HEK293 (cell line): Measurements from ENCODE around the gene WSB2.

Experiments
- CTCF ChIA-PET: fragments of 350-600 bp; formaldehyde crosslinking; extraction: SDS; loops from one replicate; lab custom pipeline; 2021; ENCODE audit warnings: antibody characterized with exemption; lab: Yijun Ruan, JAX
- POLR2A ChIA-PET: fragments of 300-600 bp; formaldehyde crosslinking; extraction: SDS; loops from one replicate; lab custom pipeline; 2020; ENCODE audit warnings: antibody characterized with exemption, inconsistent platforms; lab: Yijun Ruan, JAX
- H3K27ac ChIP-seq: fragments of 200-500 bp; sonication (Bioruptor generic); 2 replicates; pipeline ENCODE4 v1.5.1; 2014; ENCODE audit warnings: low read depth, low read length, control low read depth, inconsistent platforms; ENCODE audit errors: extremely low read depth
- H3K36me3 ChIP-seq, 2 experiments: fragments of 200-500 bp in 1 of 2; sonication (Bioruptor generic) in 1 of 2; 1 replicate in 1 of 2; 2 replicates in 1 of 2; pipeline ENCODE4 v1.5.1; 2014 to 2017; ENCODE audit warnings: inconsistent platforms in 2 of 2, low read length in 2 of 2; ENCODE audit not compliant: control insufficient read depth in 2 of 2, insufficient read depth in 1 of 2
- H3K4me1 ChIP-seq: fragments of 200-500 bp; sonication (Bioruptor generic); 2 replicates; pipeline ENCODE4 v1.5.1; 2014; ENCODE audit warnings: mild to moderate bottlenecking, low read length, inconsistent platforms; ENCODE audit not compliant: control insufficient read depth, insufficient read depth
- H3K4me3 ChIP-seq: 2 replicates; pipeline ENCODE4 v1.5.1; 2011; ENCODE audit warnings: low read depth, mild to moderate bottlenecking, control low read depth, low read length, moderate library complexity
- H3K9me3 ChIP-seq: fragments of 200-500 bp; sonication (Bioruptor generic); 2 replicates; pipeline ENCODE4 v1.5.1; 2014; ENCODE audit warnings: low read depth, low read length, inconsistent platforms; ENCODE audit not compliant: control insufficient read depth, insufficient read depth
- FEZF1 ChIP-seq: fragments of 450-650 bp; formaldehyde crosslinking; IDR thresholded peaks from 2 replicates; pipeline ENCODE4 v1.5.1; 2016; ENCODE audit warnings: missing biosample characterization, missing genetic modification characterization
- GLIS1 ChIP-seq: fragments of 450-650 bp; formaldehyde crosslinking; IDR thresholded peaks from 2 replicates; pipeline ENCODE4 v1.5.1; 2016; ENCODE audit warnings: missing biosample characterization, missing genetic modification characterization
- MYNN ChIP-seq: fragments of 450-650 bp; formaldehyde crosslinking; IDR thresholded peaks from 2 replicates; pipeline ENCODE4 v1.5.1; 2016; ENCODE audit warnings: missing biosample characterization, missing genetic modification characterization, borderline replicate concordance
- PRDM1 ChIP-seq: fragments of 450-650 bp; formaldehyde crosslinking; IDR thresholded peaks from 2 replicates; pipeline ENCODE4; 2016; ENCODE audit warnings: missing biosample characterization, missing genetic modification characterization
- PRDM6 ChIP-seq: fragments of 450-650 bp; formaldehyde crosslinking; IDR thresholded peaks from 2 replicates; pipeline ENCODE4 v1.5.1; 2017; ENCODE audit warnings: missing biosample characterization, missing genetic modification characterization
- RBAK ChIP-seq: fragments of 450-650 bp; formaldehyde crosslinking; IDR thresholded peaks from 2 replicates; pipeline ENCODE4 v1.5.1; 2016; ENCODE audit warnings: missing biosample characterization, missing genetic modification characterization
- SALL2 ChIP-seq: fragments of 450-650 bp; formaldehyde crosslinking; IDR thresholded peaks from 2 replicates; pipeline ENCODE4 v1.5.0; 2017; ENCODE audit warnings: missing biosample characterization, mild to moderate bottlenecking, missing genetic modification characterization, borderline replicate concordance
- SCRT1 ChIP-seq: fragments of 450-650 bp; formaldehyde crosslinking; IDR thresholded peaks from 2 replicates; pipeline ENCODE4 v1.5.1; 2016; ENCODE audit warnings: missing biosample characterization, missing genetic modification characterization, borderline replicate concordance
- SCRT2 ChIP-seq: fragments of 450-650 bp; formaldehyde crosslinking; IDR thresholded peaks from 2 replicates; pipeline ENCODE4 v1.5.1; 2016; ENCODE audit warnings: missing biosample characterization, missing genetic modification characterization
- TCF7L2 ChIP-seq: IDR thresholded peaks from 2 replicates; pipeline ENCODE4 v1.6.1; 2011; ENCODE audit warnings: low read depth, mild to moderate bottlenecking, inconsistent platforms, low read length, moderate library complexity, borderline replicate concordance
- ZFHX2 ChIP-seq: fragments of 450-650 bp; formaldehyde crosslinking; conservative IDR thresholded peaks from 2 replicates; pipeline ENCODE4 v1.5.1; 2016; ENCODE audit warnings: missing biosample characterization, missing genetic modification characterization
- ZNF133 ChIP-seq: fragments of 450-650 bp; formaldehyde crosslinking; IDR thresholded peaks from 2 replicates; pipeline ENCODE4 v1.5.1; 2016; ENCODE audit warnings: missing biosample characterization, missing genetic modification characterization
- ZNF16 ChIP-seq: fragments of 450-650 bp; formaldehyde crosslinking; IDR thresholded peaks from 2 replicates; pipeline ENCODE4 v1.5.1; 2016; ENCODE audit warnings: low read depth, missing biosample characterization, missing genetic modification characterization
- ZNF311 ChIP-seq: fragments of 450-650 bp; formaldehyde crosslinking; IDR thresholded peaks from 2 replicates; pipeline ENCODE4 v1.5.1; 2017; ENCODE audit warnings: missing biosample characterization, missing genetic modification characterization, borderline replicate concordance
- ZNF341 ChIP-seq: fragments of 450-650 bp; formaldehyde crosslinking; IDR thresholded peaks from 2 replicates; pipeline ENCODE4; 2016; ENCODE audit warnings: low read depth, missing biosample characterization, missing genetic modification characterization
- ZNF354C ChIP-seq: fragments of 450-650 bp; formaldehyde crosslinking; IDR thresholded peaks from 2 replicates; pipeline ENCODE4 v1.5.1; 2016; ENCODE audit warnings: missing biosample characterization, missing genetic modification characterization, low read depth, borderline replicate concordance
- ZNF37A ChIP-seq: fragments of 450-650 bp; IDR thresholded peaks from 2 replicates; pipeline ENCODE4 v1.5.1; 2018; ENCODE audit warnings: missing biosample characterization, missing genetic modification characterization
- ZNF404 ChIP-seq: fragments of 450-650 bp; formaldehyde crosslinking; IDR thresholded peaks from 2 replicates; pipeline ENCODE4 v1.5.1; 2017; ENCODE audit warnings: missing biosample characterization, missing genetic modification characterization
- ZNF416 ChIP-seq: fragments of 450-650 bp; formaldehyde crosslinking; IDR thresholded peaks from 2 replicates; pipeline ENCODE4 v1.5.1; 2016; ENCODE audit warnings: missing biosample characterization, missing genetic modification characterization
- ZNF555 ChIP-seq: fragments of 450-650 bp; formaldehyde crosslinking; conservative IDR thresholded peaks from 2 replicates; pipeline ENCODE4 v1.5.1; 2017; ENCODE audit warnings: missing biosample characterization, mild to moderate bottlenecking, missing genetic modification characterization, inconsistent platforms
- ZNF560 ChIP-seq: fragments of 450-650 bp; formaldehyde crosslinking; IDR thresholded peaks from 2 replicates; pipeline ENCODE4 v1.5.1; 2017; ENCODE audit warnings: missing biosample characterization, missing genetic modification characterization, borderline replicate concordance
- ZNF596 ChIP-seq: fragments of 450-650 bp; IDR thresholded peaks from 2 replicates; pipeline ENCODE4 v1.5.0; 2018; ENCODE audit warnings: missing biosample characterization, mild to moderate bottlenecking, missing genetic modification characterization, moderate library complexity
- ZNF626 ChIP-seq: fragments of 450-650 bp; sonication (Bioruptor Pico); formaldehyde crosslinking; IDR thresholded peaks from 2 replicates; pipeline ENCODE4 v1.5.1; 2018; ENCODE audit warnings: missing biosample characterization, missing genetic modification characterization, inconsistent platforms
- ZNF692 ChIP-seq: fragments of 450-650 bp; formaldehyde crosslinking; IDR thresholded peaks from 2 replicates; pipeline ENCODE4 v1.5.1; 2016; ENCODE audit warnings: missing biosample characterization, missing genetic modification characterization
- ZNF707 ChIP-seq: fragments of 450-650 bp; formaldehyde crosslinking; IDR thresholded peaks from 2 replicates; pipeline ENCODE4 v1.5.1; 2016; ENCODE audit warnings: missing biosample characterization, missing genetic modification characterization
- ZNF768 ChIP-seq: fragments of 450-650 bp; formaldehyde crosslinking; IDR thresholded peaks from 2 replicates; pipeline ENCODE4 v1.5.1; 2018; ENCODE audit warnings: missing biosample characterization, mild to moderate bottlenecking, missing genetic modification characterization
- ZNF837 ChIP-seq: fragments of 450-650 bp; formaldehyde crosslinking; IDR thresholded peaks from 2 replicates; pipeline ENCODE4 v1.5.1; 2016; ENCODE audit warnings: missing biosample characterization, missing genetic modification characterization
- ZXDB ChIP-seq: fragments of 450-650 bp; formaldehyde crosslinking; IDR thresholded peaks from 2 replicates; pipeline ENCODE4 v1.5.1; 2016; ENCODE audit warnings: missing biosample characterization, missing genetic modification characterization

Gene WSB2

GRCh38 chr12:118020036-118020435, 40.9 kb downstream of the WSB2 start:
- CTCF ChIA-PET, result interaction anchor here (0.5 to 2.0 kb wide), 2 partner anchors 15 to 165 kb away, joined by 3 to 7 read pairs; no protein-coding TSS in a partner anchor
- Histone ChIP-seq H3K9me3 (no peaks in the 10 kb centered on the region), H3K27ac (no peak overlapping the region)
- TF ChIP-seq SCRT2 (tag by site-specific recombination) (peak; percentile 68; the same call in 1 of the 2 replicates), ZNF837 (no peak), PRDM1 (no peak), TCF7L2 (no peak), MYNN (tag by site-specific recombination) (no peak), ZNF596 (no peak), SCRT1 (0 out of 2 replicates have a peak, but pooled peaks have one; percentile 53), ZNF555 (tag by site-specific recombination) (no peak)
- TF ChIP-seq, all 188 proteins: peak for 2
- peaks cover 4% of the 10 kb centered on the region; the same call in 1 of the 2 replicates for H3K4me1 ChIP-seq
- H3K4me3 ChIP-seq, result no peak overlapping the region
- H3K36me3 ChIP-seq, result peaks cover 51 to 71% of the 10 kb centered on the region in 2 experiments
- POLR2A ChIA-PET, result no interaction called here

GRCh38 chr12:118017926-118018325, 43.1 kb downstream of the WSB2 start:
- H3K9me3 ChIP-seq, result no peaks in the 10 kb centered on the region
- CTCF ChIA-PET, result interaction anchor here (0.6 to 2.0 kb wide), 4 partner anchors 17 to 144 kb away, joined by 3 to 9 read pairs (median 5); no protein-coding TSS in a partner anchor
- H3K4me1 ChIP-seq, result peaks cover 4% of the 10 kb centered on the region; the same call in 1 of the 2 replicates
- TF ChIP-seq ZNF707 (tag by site-specific recombination) (no peak), ZNF692 (no peak), FEZF1 (no peak), ZNF560 (no peak), ZNF16 (no peak), ZNF626 (tag by site-specific recombination) (no peak), SALL2 (no peak), ZXDB (tag by site-specific recombination) (no peak), ZNF354C (tag by site-specific recombination) (no peak), ZNF341 (no peak), ZNF416 (tag by site-specific recombination) (no peak)
- H3K4me3 ChIP-seq, result peak overlapping the region; percentile 100
- POLR2A ChIA-PET, result no interaction called here
- peaks cover 43 to 54% of the 10 kb centered on the region in 2 experiments for H3K36me3 ChIP-seq
- H3K27ac ChIP-seq, result no peak overlapping the region

- POLR2A ChIA-PET, result interaction anchor here (0.7 to 1.6 kb wide), 8 partner anchors 11 to 142 kb away, joined by 3 to 4 read pairs (median 3); partner anchors contain the start of gene KSR2
- Histone ChIP-seq H3K27ac (peak within 1 kb of the TSS; percentile 82), H3K4me3 (peak within 1 kb of the TSS; percentile 100), H3K9me3 (no peaks in the 10 kb centered on the region), H3K36me3 (peaks cover 33 to 41% of the 10 kb centered on the region in 2 experiments), H3K4me1 (peaks cover 4% of the 10 kb centered on the region; the same call in 1 of the 2 replicates)
- CTCF ChIA-PET, result interaction anchor here (0.6 to 1.5 kb wide), 5 partner anchors 66 to 1096 kb away, joined by 3 to 9 read pairs (median 3); no protein-coding TSS in a partner anchor
- peak; percentile 83 for TF ChIP-seq GLIS1 (tag by site-specific recombination)
- no peak; the same call in 1 of the 2 replicates for TF ChIP-seq ZNF768 (tag by site-specific recombination)
- TF ChIP-seq RBAK (tag by site-specific recombination), result no peak
- TF ChIP-seq ZNF311 (tag by site-specific recombination), result no peak
- TF ChIP-seq PRDM6 (tag by site-specific recombination), result no peak
- no peak for TF ChIP-seq ZNF404
- TF ChIP-seq ZFHX2 (tag by site-specific recombination), result peak; percentile 57
- TF ChIP-seq ZNF37A (tag by site-specific recombination), result no peak
- no peak for TF ChIP-seq ZNF133 (tag by site-specific recombination)
- peak; percentile 78 for TF ChIP-seq ZNF692
- peak; percentile 48; the same call in 1 of the 2 replicates for TF ChIP-seq FEZF1
Observed at GRCh38 chr12:118016424-118017264, 44.3 kb downstream of the WSB2 start, which contains the start of gene RFC5. TSS of gene RFC5 (plus strand) at chr12:118016703. CDS start at chr12:118016828, 125 bp downstream.
